IgD-negative memory B cell (primary cell): ENCODE data around the gene KRT2. TPM values are rescaled to one million over a fixed set of nuclear protein-coding genes. Genes with fewer than 3 reads are reported as not detected.
A peak's percentile ranks its signal among the peaks of the same experiment; 100 is the strongest.

Experiments
- H3K27ac Mint-ChIP-seq, 3 donors: one replicate each; pipeline ENCODE4 v1.8.0; 2020 to 2022; ENCODE audit warnings: mild to moderate bottlenecking in 3 of 3, mixed read lengths in 3 of 3, moderate library complexity in 1 of 3
- H3K27me3 Mint-ChIP-seq: one replicate; pipeline ENCODE4 v1.8.0; 2021; ENCODE audit warnings: mixed read lengths
- H3K36me3 Mint-ChIP-seq: one replicate; pipeline ENCODE4 v1.8.0; 2020; ENCODE audit warnings: mild to moderate bottlenecking, mixed read lengths
- H3K4me1 Mint-ChIP-seq, 3 donors: one replicate each; pipeline ENCODE4 v1.8.0; 2020 to 2022; ENCODE audit warnings: mixed read lengths in 3 of 3, mild to moderate bottlenecking in 1 of 3
- H3K4me3 Mint-ChIP-seq, 4 donors: one replicate each; pipeline ENCODE4 v1.8.0; 2020 to 2022; ENCODE audit warnings: mild to moderate bottlenecking in 4 of 4, mixed read lengths in 4 of 4, moderate library complexity in 3 of 4
- H3K9me3 Mint-ChIP-seq, 3 donors: one replicate each; pipeline ENCODE4 v1.8.0; 2020 to 2021; ENCODE audit warnings: mixed read lengths in 3 of 3, mild to moderate bottlenecking in 1 of 3
- polyA plus RNA-seq: library from polyadenylated mRNA; unstranded; fragments of 300-500 nt; fragmentation: Illumina TruSeq; gene quantifications from one replicate; pipeline ENCODE4 v1.2.3, GENCODE V29; 2021

The KRT2 gene
- polyA plus RNA-seq, 1 donor from 2014 or later, result not detected

GRCh38 chr12:52645982-52646381, 6.0 kb downstream of the KRT2 start:
- Mint-ChIP-seq H3K4me1 (peaks cover 0 to 2% (median 0%) of the 10 kb centered on the region in 3 donors), H3K27ac (peak overlapping the region in 1 of 3 donors; percentile 4), H3K4me3 (no peak overlapping the region)

GRCh38 chr12:52645120-52645761, 6.8 kb downstream of the KRT2 start:
- Mint-ChIP-seq H3K4me1 (peaks cover 0 to 2% (median 0%) of the 10 kb centered on the region in 3 donors), H3K27me3 (peaks cover 9% of the 10 kb centered on the region), H3K36me3 (no peaks in the 10 kb centered on the region), H3K27ac (peak overlapping the region in 1 of 3 donors; percentile 92), H3K4me3 (no peak overlapping the region), H3K9me3 (peaks cover 0 to 1% (median 0%) of the 10 kb centered on the region in 3 donors)

More at GRCh38 chr12:52645982-52646381, 6.0 kb downstream of the KRT2 start:
- Mint-ChIP-seq H3K27me3 (peaks cover 9% of the 10 kb centered on the region), H3K36me3 (no peaks in the 10 kb centered on the region), H3K9me3 (peaks cover 0 to 1% (median 0%) of the 10 kb centered on the region in 3 donors)

- H3K36me3 Mint-ChIP-seq, result no peaks in the 10 kb centered on the region
- no peak overlapping the region for H3K27ac Mint-ChIP-seq
- H3K4me1 Mint-ChIP-seq, result peaks cover 0 to 2% (median 0%) of the 10 kb centered on the region in 3 donors
Measured at GRCh38 chr12:52644078-52644415, 8.0 kb downstream of the KRT2 start.

DNA sequence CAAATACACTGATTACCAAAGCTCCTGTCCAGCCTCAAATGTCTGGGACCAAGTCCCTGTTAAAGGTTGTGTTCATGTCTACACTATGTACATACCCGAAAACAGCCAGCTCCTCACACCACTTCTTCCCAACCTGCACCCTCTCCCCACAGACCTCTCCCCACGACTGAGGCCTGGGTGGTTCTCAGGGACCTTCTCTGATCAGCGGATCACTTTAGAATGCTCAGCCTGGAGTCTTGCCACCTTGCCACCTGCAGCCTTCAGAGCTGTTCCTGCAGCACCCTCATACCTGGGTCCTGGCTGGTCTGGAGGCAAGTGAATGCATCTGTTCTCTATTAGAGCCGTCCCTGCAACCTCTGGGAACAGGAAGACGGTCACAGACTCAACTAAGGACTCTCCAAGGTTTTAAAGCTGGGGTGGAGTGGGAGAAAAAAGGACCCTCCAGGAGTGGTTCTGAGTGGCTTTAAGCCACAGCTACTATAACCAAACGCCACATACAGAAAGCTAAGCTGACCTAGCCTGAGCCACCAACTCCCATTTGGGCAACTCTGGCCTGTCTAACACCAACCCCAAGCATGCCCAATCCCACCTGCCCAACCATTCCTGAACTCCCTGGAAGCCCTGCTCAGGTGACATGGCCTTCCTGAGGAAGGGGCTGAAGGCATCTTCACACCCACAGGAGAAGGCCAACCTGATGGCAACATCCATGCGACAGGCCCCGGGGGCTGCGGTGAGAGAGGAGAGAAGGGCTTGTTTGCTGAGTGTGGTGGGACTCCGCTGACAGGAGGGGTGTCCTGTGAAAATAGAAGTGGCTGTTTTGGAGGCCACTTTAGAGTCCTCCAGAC, 8.6 kb downstream of the KRT2 start:
- no peaks in the 10 kb centered on the region for H3K36me3 Mint-ChIP-seq
- peaks cover 9% of the 10 kb centered on the region for H3K27me3 Mint-ChIP-seq
- peaks cover 0 to 2% (median 0%) of the 10 kb centered on the region in 3 donors for H3K4me1 Mint-ChIP-seq
- H3K4me3 Mint-ChIP-seq, result no peak overlapping the region
- peaks cover 0 to 1% (median 0%) of the 10 kb centered on the region in 3 donors for H3K9me3 Mint-ChIP-seq
- H3K27ac Mint-ChIP-seq, result no peak overlapping the region

More at GRCh38 chr12:52644078-52644415, 8.0 kb downstream of the KRT2 start:
- H3K27me3 Mint-ChIP-seq, result peaks cover 9% of the 10 kb centered on the region
- no peak overlapping the region for H3K4me3 Mint-ChIP-seq
- H3K9me3 Mint-ChIP-seq, result peaks cover 0 to 1% (median 0%) of the 10 kb centered on the region in 3 donors

DNA sequence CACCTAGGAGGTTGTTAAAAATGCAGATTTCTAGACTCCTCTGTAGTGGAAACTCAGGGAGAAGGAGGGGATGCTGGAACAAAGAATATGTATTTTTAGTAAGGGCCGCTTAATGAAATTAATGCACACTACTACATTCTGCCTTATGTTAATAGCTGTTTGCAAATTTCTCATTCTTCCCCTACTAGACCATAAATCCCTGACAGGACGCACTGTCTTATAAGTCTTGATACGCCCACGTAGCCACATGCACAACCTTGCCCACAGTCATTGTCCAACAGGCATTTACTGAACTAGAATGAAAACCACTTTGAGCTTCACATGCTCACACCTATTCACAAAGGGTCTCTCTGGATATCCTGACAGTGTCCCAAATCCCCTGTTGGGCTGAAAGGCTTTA, 10.5 kb downstream of the KRT2 start:
- H3K36me3 Mint-ChIP-seq, result no peaks in the 10 kb centered on the region
- no peak overlapping the region for H3K27ac Mint-ChIP-seq
- H3K9me3 Mint-ChIP-seq, result no peaks in the 10 kb centered on the region
- peaks cover 9% of the 10 kb centered on the region for H3K27me3 Mint-ChIP-seq
- no peaks in the 10 kb centered on the region for H3K4me1 Mint-ChIP-seq
- H3K4me3 Mint-ChIP-seq, result no peak overlapping the region

- H3K27ac Mint-ChIP-seq, result no peak overlapping the region
- H3K4me3 Mint-ChIP-seq, result no peak overlapping the region
Measured at GRCh38 chr12:52637299-52637698, 14.7 kb downstream of the KRT2 start.

GRCh38 chr12:52636592-52637258, 15.3 kb downstream of the KRT2 start:
- Mint-ChIP-seq H3K27ac (no peak overlapping the region), H3K4me3 (no peak overlapping the region), H3K4me1 (peaks cover 0 to 5% (median 0%) of the 10 kb centered on the region in 3 donors), H3K27me3 (peaks cover 9% of the 10 kb centered on the region), H3K36me3 (no peaks in the 10 kb centered on the region), H3K9me3 (no peaks in the 10 kb centered on the region)

More at GRCh38 chr12:52637299-52637698, 14.7 kb downstream of the KRT2 start:
- Mint-ChIP-seq H3K4me1 (peaks cover 0 to 5% (median 0%) of the 10 kb centered on the region in 3 donors), H3K9me3 (no peaks in the 10 kb centered on the region), H3K27me3 (peaks cover 9% of the 10 kb centered on the region), H3K36me3 (no peaks in the 10 kb centered on the region)

DNA sequence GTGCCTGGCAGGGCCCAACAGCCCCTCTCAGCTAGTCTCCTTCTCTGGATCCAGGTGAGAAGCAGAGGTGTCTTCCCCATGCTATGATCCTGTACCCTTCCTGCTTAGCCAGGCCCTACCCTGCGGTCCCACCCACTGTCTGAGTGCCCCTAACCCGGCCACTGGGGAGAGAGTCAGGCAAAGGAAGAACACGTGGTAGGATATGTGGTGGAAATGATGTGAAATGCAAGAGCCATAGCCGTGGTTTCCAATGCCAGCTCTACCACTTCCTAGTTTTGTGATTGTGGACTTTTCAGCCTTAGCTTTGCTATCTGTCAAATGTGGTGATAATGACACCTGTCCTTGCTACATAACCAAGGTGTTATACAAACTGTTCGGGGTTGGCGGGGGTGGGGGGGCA, 15.8 kb downstream of the KRT2 start:
- no peak overlapping the region for H3K4me3 Mint-ChIP-seq
- H3K36me3 Mint-ChIP-seq, result no peaks in the 10 kb centered on the region
- peaks cover 9% of the 10 kb centered on the region for H3K27me3 Mint-ChIP-seq
- H3K4me1 Mint-ChIP-seq, result peaks cover 0 to 5% (median 0%) of the 10 kb centered on the region in 3 donors
- no peaks in the 10 kb centered on the region for H3K9me3 Mint-ChIP-seq
- no peak overlapping the region for H3K27ac Mint-ChIP-seq

DNA sequence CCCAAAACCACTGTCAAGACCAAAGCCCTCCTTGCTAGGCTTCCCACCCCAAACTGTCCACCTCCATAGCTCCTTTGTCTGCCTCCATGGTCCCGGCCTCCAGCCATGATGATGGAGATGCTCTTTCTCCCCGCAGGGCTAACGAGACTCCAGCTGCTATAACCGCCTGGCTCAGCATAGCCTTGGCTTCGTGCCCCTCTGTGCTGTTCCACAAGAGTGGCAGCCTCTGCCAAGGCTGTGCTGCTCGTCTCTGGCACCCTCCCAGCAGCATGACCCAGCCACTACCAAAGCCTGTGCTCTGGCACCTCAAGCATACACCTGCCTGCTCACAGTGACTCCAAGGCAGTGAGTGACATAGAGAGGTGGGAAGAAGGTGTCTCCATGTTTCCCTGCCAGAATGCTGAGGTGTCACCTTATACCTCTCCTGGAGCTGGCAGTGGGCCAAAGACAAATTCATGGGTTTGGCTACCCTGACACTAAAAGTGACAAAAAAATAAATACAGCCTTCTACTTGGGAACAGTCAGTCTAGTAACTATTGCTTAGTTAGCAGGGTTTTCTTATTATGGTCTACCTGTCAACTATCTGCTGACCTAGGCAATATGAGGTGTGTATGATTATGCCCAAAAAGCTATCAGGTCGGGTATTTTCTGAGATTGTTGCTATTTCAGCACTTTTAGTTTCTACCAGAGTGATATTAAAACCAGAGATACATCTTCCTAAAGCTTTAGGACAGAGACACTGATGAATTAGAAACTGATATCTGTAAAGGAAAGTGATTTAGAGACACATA, 17.6 kb downstream of the KRT2 start:
- no peak overlapping the region for H3K4me3 Mint-ChIP-seq
- no peaks in the 10 kb centered on the region for H3K36me3 Mint-ChIP-seq
- peaks cover 9% of the 10 kb centered on the region for H3K27me3 Mint-ChIP-seq
- peaks cover 0 to 5% (median 0%) of the 10 kb centered on the region in 3 donors for H3K4me1 Mint-ChIP-seq
- no peaks in the 10 kb centered on the region for H3K9me3 Mint-ChIP-seq
- H3K27ac Mint-ChIP-seq, result peak overlapping the region in 1 of 3 donors; percentile 73

DNA sequence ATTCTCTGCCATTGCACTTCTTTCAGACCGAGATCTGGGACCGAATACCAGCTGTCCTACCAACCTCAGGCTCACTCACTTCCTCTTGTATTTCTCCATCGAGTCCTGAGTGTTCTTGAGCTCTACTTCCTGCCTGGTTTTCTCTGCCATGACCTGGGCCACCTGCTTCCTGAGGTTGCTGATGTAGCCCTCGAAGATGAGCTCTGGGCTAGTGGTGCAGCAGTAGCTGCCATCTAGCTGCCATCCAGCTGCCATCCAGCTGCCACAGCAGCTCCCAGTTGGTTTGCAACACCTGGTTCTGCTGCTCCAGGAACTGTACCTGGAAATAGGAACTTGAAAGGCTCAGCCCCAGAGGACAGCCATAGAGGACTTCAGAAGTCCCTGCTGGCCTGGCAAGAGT, 18.6 kb downstream of the KRT2 start:
- peaks cover 0 to 5% (median 0%) of the 10 kb centered on the region in 3 donors for H3K4me1 Mint-ChIP-seq
- H3K27ac Mint-ChIP-seq, result no peak overlapping the region
- no peak overlapping the region for H3K4me3 Mint-ChIP-seq
- no peaks in the 10 kb centered on the region for H3K9me3 Mint-ChIP-seq
- H3K27me3 Mint-ChIP-seq, result peaks cover 11% of the 10 kb centered on the region
- no peaks in the 10 kb centered on the region for H3K36me3 Mint-ChIP-seq

DNA sequence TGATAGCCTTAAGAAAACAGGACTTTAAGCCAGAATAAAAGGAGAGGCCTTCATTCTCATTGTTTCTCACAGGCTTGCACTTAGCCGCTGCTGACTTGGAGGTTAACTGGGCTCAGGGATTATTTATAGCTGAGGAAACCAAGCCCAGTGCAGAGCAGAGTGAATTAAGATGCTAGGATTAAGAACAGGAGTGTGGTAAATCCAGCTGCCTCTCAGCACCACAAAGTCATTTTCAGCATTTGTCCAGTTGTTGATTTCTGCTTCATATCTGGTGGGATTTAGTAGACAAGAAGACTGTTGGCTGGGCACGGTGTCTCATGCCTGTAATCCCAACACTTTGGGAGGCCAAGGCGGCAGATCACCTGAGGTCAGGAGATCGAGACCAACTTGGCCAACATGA, 19.4 kb downstream of the KRT2 start:
- H3K27me3 Mint-ChIP-seq, result peaks cover 11% of the 10 kb centered on the region
- H3K9me3 Mint-ChIP-seq, result no peaks in the 10 kb centered on the region
- H3K27ac Mint-ChIP-seq, result peak overlapping the region in 1 of 3 donors; percentile 31
- H3K4me3 Mint-ChIP-seq, result no peak overlapping the region
- no peaks in the 10 kb centered on the region for H3K36me3 Mint-ChIP-seq
- H3K4me1 Mint-ChIP-seq, result peaks cover 0 to 5% (median 0%) of the 10 kb centered on the region in 3 donors

- Mint-ChIP-seq H3K36me3 (no peaks in the 10 kb centered on the region), H3K27ac (no peak overlapping the region), H3K4me1 (peaks cover 0 to 5% (median 0%) of the 10 kb centered on the region in 3 donors), H3K9me3 (no peaks in the 10 kb centered on the region), H3K4me3 (no peak overlapping the region), H3K27me3 (peaks cover 11% of the 10 kb centered on the region)
Measured at GRCh38 chr12:52631676-52632459, 20.1 kb downstream of the KRT2 start.

DNA sequence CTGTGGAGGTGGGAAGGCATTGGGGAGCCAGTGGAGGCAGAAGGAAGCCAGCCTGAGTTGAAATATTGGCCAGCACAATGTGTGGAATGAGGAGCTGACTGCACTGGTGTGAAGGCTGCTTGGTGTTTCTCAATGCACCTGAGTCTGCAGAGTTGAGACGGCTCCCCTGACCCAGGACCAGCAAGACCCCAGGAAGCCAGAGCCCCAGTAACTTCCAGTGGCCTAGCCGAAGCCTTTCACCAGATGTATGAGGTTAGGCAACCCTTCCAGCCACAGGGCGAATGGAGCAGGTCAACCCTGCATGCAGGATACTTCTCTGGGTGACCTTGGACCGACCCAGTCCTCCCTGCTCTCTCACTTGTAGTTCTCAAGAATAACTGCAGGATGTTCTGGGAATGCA, 20.7 kb downstream of the KRT2 start:
- peaks cover 11% of the 10 kb centered on the region for H3K27me3 Mint-ChIP-seq
- no peak overlapping the region for H3K27ac Mint-ChIP-seq
- no peaks in the 10 kb centered on the region for H3K9me3 Mint-ChIP-seq
- H3K36me3 Mint-ChIP-seq, result no peaks in the 10 kb centered on the region
- H3K4me3 Mint-ChIP-seq, result no peak overlapping the region
- peaks cover 0 to 5% (median 0%) of the 10 kb centered on the region in 3 donors for H3K4me1 Mint-ChIP-seq
